RPMI8226 (cell line): ENCODE results near the gene LKAAEAR1.

Experiments used
- DNase-seq: peaks from one replicate; pipeline ENCODE4 v3.0.0-alpha.2; 2015

Gene LKAAEAR1

GRCh38 chr20:64065062-64065973, 18.9 kb downstream of the LKAAEAR1 start:
- DNase-seq: peak; percentile 88

- DNase-seq: peak; percentile 77
These were observed 20.0 kb downstream of the LKAAEAR1 start for GRCh38 chr20:64064145-64064698.

- DNase-seq: no peak
These were observed 20.6 kb downstream of the LKAAEAR1 start for GRCh38 chr20:64063389-64064144.

- DNase-seq: peak; percentile 96
These were observed 21.4 kb downstream of the LKAAEAR1 start, which contains the start of gene TCEA2 for GRCh38 chr20:64062596-64063388. TCEA2 (plus strand) TSS chr20:64063198; CDS start chr20:64063313, 115 bp downstream.

- no peak for DNase-seq
These were observed 22.0 kb downstream of the LKAAEAR1 start for GRCh38 chr20:64062276-64062595.

GRCh38 chr20:64058536-64058935, 25.7 kb downstream of the LKAAEAR1 start:
- DNase-seq: no peak

GRCh38 chr20:64057628-64058498, 26.3 kb downstream of the LKAAEAR1 start:
- peak; percentile 78 for DNase-seq

GRCh38 chr20:64056889-64057627, 27.1 kb downstream of the LKAAEAR1 start:
- peak; percentile 48 for DNase-seq

GRCh38 chr20:64056639-64056888, 27.6 kb downstream of the LKAAEAR1 start:
- no peak for DNase-seq

- peak; percentile 72 for DNase-seq
These were observed 28.1 kb downstream of the LKAAEAR1 start for GRCh38 chr20:64055893-64056638.

GRCh38 chr20:64055396-64055892, 28.8 kb downstream of the LKAAEAR1 start:
- no peak for DNase-seq

GRCh38 chr20:64053841-64054661, 30.1 kb downstream of the LKAAEAR1 start:
- DNase-seq: peak; percentile 66

- DNase-seq: no peak
These were observed 31.0 kb downstream of the LKAAEAR1 start for GRCh38 chr20:64052987-64053840.

- no peak for DNase-seq
These were observed 31.9 kb downstream of the LKAAEAR1 start for GRCh38 chr20:64052326-64052722.

- DNase-seq: no peak
These were observed 32.5 kb downstream of the LKAAEAR1 start for GRCh38 chr20:64051561-64052325.

GRCh38 chr20:64051033-64051452, 33.2 kb downstream of the LKAAEAR1 start:
- no peak for DNase-seq

GRCh38 chr20:64050261-64051032, 33.8 kb downstream of the LKAAEAR1 start:
- DNase-seq: no peak
